8988T (cell line): Measurements from ENCODE around the gene NDUFB11.

ENCODE experiments used
- DNase-seq: peaks from one replicate; pipeline ENCODE4 v3.0.0; 2011

Gene NDUFB11

GRCh38 chrX:47144626-47145394 lies at the start of gene NDUFB11, which contains the start of gene RBM10:
Gene NDUFB11, minus strand, starts transcription at chrX:47144702. Its CDS starts 23 bp downstream, at chrX:47144679.
Gene RBM10, plus strand, starts transcription at chrX:47145221. Its CDS starts 2,261 bp downstream, at chrX:47147482.
- peak; percentile 77 for DNase-seq

- DNase-seq = peak; percentile 83
These were observed 49.1 kb upstream of the NDUFB11 start, which contains the start of gene UBA1 for GRCh38 chrX:47193475-47194193. Gene UBA1, plus strand, starts transcription at chrX:47193829. Its CDS starts 4,974 bp downstream, at chrX:47198803.

- no peak for DNase-seq
These were observed 47.4 kb upstream of the NDUFB11 start for GRCh38 chrX:47191806-47192401.

- DNase-seq = no peak
These were observed 46.8 kb upstream of the NDUFB11 start for GRCh38 chrX:47191331-47191730.

GRCh38 chrX:47190445-47191269 lies 46.2 kb upstream of the NDUFB11 start:
- DNase-seq = peak; percentile 83

GRCh38 chrX:47189906-47190305 lies 45.4 kb upstream of the NDUFB11 start:
- DNase-seq = no peak

- DNase-seq = no peak
These were observed 42.7 kb upstream of the NDUFB11 start for GRCh38 chrX:47187106-47187677.

- no peak for DNase-seq
These were observed 41.7 kb upstream of the NDUFB11 start for GRCh38 chrX:47186096-47186740.

GRCh38 chrX:47185241-47185640 lies 40.7 kb upstream of the NDUFB11 start:
- DNase-seq = no peak

- DNase-seq = no peak
These were observed 40.0 kb upstream of the NDUFB11 start for GRCh38 chrX:47184486-47184885.

- DNase-seq = no peak
These were observed 37.7 kb upstream of the NDUFB11 start for GRCh38 chrX:47182106-47182700.

- no peak for DNase-seq
These were observed 36.8 kb upstream of the NDUFB11 start for GRCh38 chrX:47181301-47181700.

- DNase-seq = no peak
These were observed 35.8 kb upstream of the NDUFB11 start for GRCh38 chrX:47180346-47180745.

- no peak for DNase-seq
These were observed 35.4 kb upstream of the NDUFB11 start for GRCh38 chrX:47179928-47180255.

- DNase-seq = peak; percentile 52
These were observed 34.9 kb upstream of the NDUFB11 start for GRCh38 chrX:47179221-47179927.

- no peak for DNase-seq
These were observed 33.8 kb upstream of the NDUFB11 start for GRCh38 chrX:47178337-47178736.

GRCh38 chrX:47177079-47177478 lies 32.6 kb upstream of the NDUFB11 start:
- no peak for DNase-seq

GRCh38 chrX:47176101-47176740 lies 31.7 kb upstream of the NDUFB11 start:
- no peak for DNase-seq

- DNase-seq = no peak
These were observed 31.1 kb upstream of the NDUFB11 start for GRCh38 chrX:47175588-47175980.

- no peak for DNase-seq
These were observed 30.5 kb upstream of the NDUFB11 start for GRCh38 chrX:47174846-47175587.
